Coronary artery (tissue), 2 donors: ENCODE data around the gene ZNF680.

Experiments
- DNase-seq: peaks from one replicate; pipeline ENCODE4 v3.0.0-alpha.2; 2017; ENCODE audit warnings: low spot score
- H3K27ac ChIP-seq, 2 donors: fragments of 200-600 bp; sonication (generic); one replicate each; pipeline ENCODE4 v1.5.1; 2016 to 2019
- H3K4me3 ChIP-seq: fragments of 200-600 bp; sonication (generic); 2 replicates; pipeline ENCODE4 v1.5.1; 2016; ENCODE audit warnings: mild to moderate bottlenecking, moderate library complexity
- CTCF ChIP-seq: fragments of 200-600 bp; sonication (generic); IDR thresholded peaks from one replicate; pipeline ENCODE4 v1.5.1; 2019; ENCODE audit warnings: antibody characterized with exemption

ZNF680 gene

GRCh38 chr7:64551375-64552142 lies 11.3 kb downstream of the ZNF680 start:
- H3K4me3 ChIP-seq = peak overlapping the region; percentile 28
- peak overlapping the region; percentile 44 to 46 for H3K27ac ChIP-seq
- no peak for DNase-seq
- no peak for TF ChIP-seq CTCF

- no peak overlapping the region for H3K4me3 ChIP-seq
- no peak for TF ChIP-seq CTCF
- no peak for DNase-seq
- no peak overlapping the region for H3K27ac ChIP-seq
Observed at GRCh38 chr7:64544010-64544409, 18.9 kb downstream of the ZNF680 start.

- Histone ChIP-seq H3K27ac (peak overlapping the region; percentile 52 to 71), H3K4me3 (no peak overlapping the region)
- peak; percentile 78 for DNase-seq
- no peak for TF ChIP-seq CTCF
Observed at GRCh38 chr7:64541438-64542359, 21.2 kb downstream of the ZNF680 start.

- H3K4me3 ChIP-seq = no peak overlapping the region
- DNase-seq = no peak
- H3K27ac ChIP-seq = no peak overlapping the region
- no peak for TF ChIP-seq CTCF
Observed at GRCh38 chr7:64533756-64534155, 29.1 kb downstream of the ZNF680 start.

GRCh38 chr7:64528770-64529169 lies 34.1 kb downstream of the ZNF680 start:
- no peak overlapping the region for H3K27ac ChIP-seq
- no peak for TF ChIP-seq CTCF
- no peak for DNase-seq
- H3K4me3 ChIP-seq = no peak overlapping the region

- no peak for TF ChIP-seq CTCF
- Histone ChIP-seq H3K4me3 (peak overlapping the region; percentile 41), H3K27ac (no peak overlapping the region)
- DNase-seq = no peak
Observed at GRCh38 chr7:64521409-64521984, 41.4 kb downstream of the ZNF680 start.
